K562 (cell line): ENCODE data around the gene CPZ. TPM values are rescaled to one million over a fixed set of nuclear protein-coding genes. Genes with fewer than 3 reads are reported as not detected.

Experiments used
- ARID3B ChIP-seq: fragments of 250-450 bp; sonication (Bioruptor Pico); IDR thresholded peaks from 2 replicates; pipeline ENCODE4 v1.4.0; 2020; ENCODE audit warnings: borderline replicate concordance
- CTCF ChIP-seq, 3 experiments: IDR thresholded peaks in 2 of 3; conservative IDR thresholded peaks in 1 of 3; 2 replicates each; pipeline ENCODE4 v1.5.1; 2011 to 2012; ENCODE audit warnings: low read length in 3 of 3, mild to moderate bottlenecking in 3 of 3, control low read depth in 2 of 3, improper control_type of control experiment in 1 of 3, inconsistent platforms in 1 of 3, low read depth in 1 of 3, mixed read lengths in 1 of 3, moderate library complexity in 1 of 3; ENCODE audit not compliant: insufficient read depth in 2 of 3
- DLX4 ChIP-seq: fragments of 250-450 bp; sonication (Bioruptor Pico); IDR thresholded peaks from 2 replicates; pipeline ENCODE4 v1.6.1; 2021; ENCODE audit warnings: mild to moderate bottlenecking
- ELF2 ChIP-seq: fragments of 250-450 bp; sonication (Bioruptor Pico); IDR thresholded peaks from 2 replicates; pipeline ENCODE4 v1.5.0; 2021; ENCODE audit warnings: mild to moderate bottlenecking
- EWSR1 ChIP-seq: fragments of 450-650 bp; IDR thresholded peaks from 2 replicates; pipeline ENCODE4 v1.6.1; 2018; ENCODE audit warnings: borderline replicate concordance, mild to moderate bottlenecking, low read depth, moderate library complexity; ENCODE audit not compliant: partially characterized antibody
- HINFP ChIP-seq: fragments of 450-650 bp; conservative IDR thresholded peaks from 2 replicates; pipeline ENCODE4 v1.6.1; 2016; ENCODE audit warnings: missing genetic modification characterization, low read depth, mild to moderate bottlenecking, control low read depth, missing compliant biosample characterization
- HNRNPH1 ChIP-seq: fragments of 200-400 bp; formaldehyde crosslinking; optimal IDR thresholded peaks from 2 replicates; pipeline ENCODE3; 2017; ENCODE audit warnings: low read depth, mild to moderate bottlenecking, low read length, moderate library complexity
- RBM14 ChIP-seq: fragments of 200-400 bp; formaldehyde crosslinking; IDR thresholded peaks from 2 replicates; pipeline ENCODE4 v1.6.1; 2018; ENCODE audit warnings: low read depth, mild to moderate bottlenecking, low read length, moderate library complexity, borderline replicate concordance; ENCODE audit not compliant: insufficient read depth
- ZNF592 ChIP-seq: fragments of 450-650 bp; IDR thresholded peaks from 2 replicates; pipeline ENCODE4 v1.6.1; 2017; ENCODE audit warnings: antibody characterized with exemption, mild to moderate bottlenecking
- polyA plus RNA-seq, 8 experiments: library from polyadenylated mRNA; depleted of rRNA in 4 of 8; stranded (reverse) in 5 of 8; unstranded in 3 of 8; fragments of >200 nt; fragmentation: Nextera tagmentation in 2 of 8; fragmentation: Illumina TruSeq in 1 of 8; extraction: Ambion mirVana in 2 of 8; extraction: Trizol in 1 of 8; gene quantifications; 2 replicates each; pipeline versions ENCODE4 v1.2.1 to v1.2.3, GENCODE V29; 2011 to 2014; ENCODE audit warnings: inconsistent platforms in 1 of 8, missing spikeins in 1 of 8
- total RNA-seq, 7 experiments: library from RNA; depleted of rRNA in 6 of 7; stranded (reverse); fragments of >200 nt in 6 of 7; fragmentation: Illumina TruSeq in 2 of 7; extraction: Trizol in 2 of 7; gene quantifications; 2 replicates each; pipeline versions ENCODE4 v1.2.1 to v1.2.3, GENCODE V29; 2011 to 2021; ENCODE audit warnings: low replicate concordance in 1 of 7

Gene CPZ
- total and polyA plus RNA-seq, 9 of the 15 experiments (the other 6 are each of a cell fraction or from before 2014, with no cell fraction given), result 0.06 to 2.2 (median 1.2) TPM; not detected in 1

- TF ChIP-seq ARID3B (CRISPR knock-in tag), result no peak
- TF ChIP-seq HNRNPH1, result no peak
- no peak for TF ChIP-seq ELF2
- TF ChIP-seq EWSR1, result no peak
- no peak for TF ChIP-seq HINFP (tag)
- TF ChIP-seq ZNF592, result no peak
- no peak for TF ChIP-seq CTCF (IDR thresholded peaks at IDR 0.05 in 2 of 3, conservative IDR thresholded peaks at IDR 0.05 in 1 of 3; ENCODE audit: insufficient read depth in 2 of 3, low read depth in 1 of 3, low read length in 3 of 3)
- no peak for TF ChIP-seq DLX4
- no peak for TF ChIP-seq RBM14
These were observed 17.3 kb downstream of the CPZ start (continued) for GRCh38 chr4:8609824-8610350.
